Stimulated activated CD8-positive, alpha-beta memory T cell treated with anti-CD3 and anti-CD28 coated beads, Interleukin-4, amount 100 ng/mL, for 1 hour (primary cell): ENCODE results near the gene ENTPD3.
"Not testable (repeated sequence)": the region's sequence is repeated elsewhere in the genome, so short reads cannot be mapped to it uniquely, and the experiment has no call there.

Experiments
- DNase-seq, 2 donors: peaks; one replicate each; pipeline ENCODE4 v3.0.0-alpha.2; 2020; ENCODE audit warnings: low read depth in 2 of 2, low spot score in 1 of 2

ENTPD3 gene

DNA sequence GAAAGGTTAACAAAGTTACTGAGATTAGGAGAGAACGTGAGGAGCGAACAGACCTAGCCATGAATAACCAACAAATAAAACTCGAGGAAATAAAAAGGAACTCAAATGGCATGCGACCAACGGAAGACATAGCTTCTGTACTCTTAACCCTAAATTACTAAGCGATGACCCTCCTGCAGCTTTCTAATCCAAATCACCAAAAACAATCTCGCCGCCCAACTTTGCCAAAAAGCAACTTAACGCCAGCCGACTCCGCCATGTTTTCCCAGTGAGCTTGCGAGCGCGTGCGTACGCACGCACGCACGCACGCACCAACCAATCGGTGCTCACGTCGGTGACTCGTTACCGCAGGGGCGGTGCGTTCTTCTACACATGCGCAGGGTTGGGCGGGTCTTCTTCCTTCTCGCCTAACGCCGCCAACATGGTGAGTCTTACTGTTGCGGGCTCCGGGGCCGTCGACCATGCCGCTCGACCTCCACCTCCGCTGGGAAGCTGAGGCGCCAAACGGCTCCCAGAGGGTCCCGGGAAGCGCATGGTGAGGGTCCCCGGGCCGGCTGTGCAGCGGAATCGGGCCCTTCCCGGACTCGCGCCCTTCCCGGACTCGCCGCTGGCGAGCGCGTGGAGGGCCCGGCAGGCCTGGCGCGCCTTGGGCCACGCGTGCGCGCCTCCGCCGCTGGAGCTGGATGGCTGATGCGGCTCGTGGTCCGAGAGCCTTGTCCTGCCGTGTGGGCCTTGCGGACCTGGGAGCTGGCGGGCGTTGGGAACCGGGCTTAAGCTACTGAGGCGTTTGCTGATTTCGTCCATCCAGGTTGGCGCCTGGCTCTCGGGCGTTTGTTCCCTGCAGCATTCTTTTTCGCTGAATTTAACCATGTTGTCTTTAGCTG, 70.2 kb downstream of the ENTPD3 start, which contains the start of gene RPL14:
TSS of gene RPL14 (plus strand) at position 400 of the 884 bp plus-strand sequence. CDS start at position 533, 133 bp downstream.
- DNase-seq, result peak; percentile 84 to 92

DNA sequence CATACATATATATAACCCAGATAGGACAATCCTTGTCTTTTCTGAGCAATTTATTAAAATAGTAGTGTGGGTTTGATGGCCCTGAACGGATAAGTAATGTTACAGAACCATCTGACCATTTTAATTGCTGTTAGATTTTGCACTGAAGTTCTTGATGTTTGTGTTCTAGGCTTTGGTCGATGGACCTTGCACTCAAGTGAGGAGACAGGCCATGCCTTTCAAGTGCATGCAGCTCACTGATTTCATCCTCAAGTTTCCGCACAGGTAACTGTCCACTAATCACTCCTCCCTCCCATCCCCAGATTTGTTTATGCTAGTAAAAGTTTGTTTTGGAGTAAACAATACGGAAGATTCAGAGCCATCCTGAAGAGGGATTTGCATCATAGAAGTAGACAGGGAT, 71.5 kb downstream of the ENTPD3 start:
- no peak for DNase-seq

DNA sequence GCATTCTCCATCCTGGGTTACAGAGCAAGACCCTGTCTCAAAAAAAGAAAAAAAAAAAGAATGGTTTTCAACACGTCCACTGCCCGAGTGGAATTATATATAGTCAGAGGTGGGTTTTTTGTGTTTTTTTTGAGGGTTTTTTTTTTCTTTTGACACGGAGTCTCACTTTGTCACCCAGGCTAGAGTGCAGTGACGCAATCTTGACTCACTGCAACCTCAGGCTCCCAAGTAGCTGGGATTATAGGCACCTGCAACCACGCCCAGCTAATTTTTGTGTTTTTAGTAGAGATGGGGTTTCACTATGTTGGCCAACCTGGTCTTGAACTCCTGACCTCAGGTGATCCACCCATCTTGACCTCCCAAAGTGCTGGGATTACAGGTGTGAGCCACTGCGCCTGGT, 73.5 kb downstream of the ENTPD3 start:
- not testable (repeated sequence) for DNase-seq

- DNase-seq, result no peak
Observed at GRCh38 chr3:40461161-40461560, 74.2 kb downstream of the ENTPD3 start.

- DNase-seq, result not testable (repeated sequence)
Observed at GRCh38 chr3:40462838-40463237, 75.9 kb downstream of the ENTPD3 start.

DNA sequence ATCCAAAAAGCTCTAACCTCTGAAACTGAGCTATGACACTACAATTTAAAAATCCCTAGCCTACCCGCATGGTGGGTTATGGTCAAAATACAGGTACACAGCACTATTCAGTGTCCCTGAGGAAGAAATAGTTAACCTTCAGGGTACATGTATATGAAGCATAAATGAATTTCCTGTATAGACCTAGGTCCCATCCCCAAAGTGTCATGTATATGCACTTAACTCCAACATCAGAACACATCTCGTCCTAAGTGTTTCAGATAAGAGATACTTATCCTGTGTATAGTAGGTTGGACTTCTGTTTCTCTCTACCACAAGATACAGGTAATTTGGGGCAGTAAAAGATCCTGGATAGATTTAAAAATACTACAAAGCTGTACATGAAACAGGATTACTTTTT, 76.6 kb downstream of the ENTPD3 start:
- DNase-seq, result no peak

DNA sequence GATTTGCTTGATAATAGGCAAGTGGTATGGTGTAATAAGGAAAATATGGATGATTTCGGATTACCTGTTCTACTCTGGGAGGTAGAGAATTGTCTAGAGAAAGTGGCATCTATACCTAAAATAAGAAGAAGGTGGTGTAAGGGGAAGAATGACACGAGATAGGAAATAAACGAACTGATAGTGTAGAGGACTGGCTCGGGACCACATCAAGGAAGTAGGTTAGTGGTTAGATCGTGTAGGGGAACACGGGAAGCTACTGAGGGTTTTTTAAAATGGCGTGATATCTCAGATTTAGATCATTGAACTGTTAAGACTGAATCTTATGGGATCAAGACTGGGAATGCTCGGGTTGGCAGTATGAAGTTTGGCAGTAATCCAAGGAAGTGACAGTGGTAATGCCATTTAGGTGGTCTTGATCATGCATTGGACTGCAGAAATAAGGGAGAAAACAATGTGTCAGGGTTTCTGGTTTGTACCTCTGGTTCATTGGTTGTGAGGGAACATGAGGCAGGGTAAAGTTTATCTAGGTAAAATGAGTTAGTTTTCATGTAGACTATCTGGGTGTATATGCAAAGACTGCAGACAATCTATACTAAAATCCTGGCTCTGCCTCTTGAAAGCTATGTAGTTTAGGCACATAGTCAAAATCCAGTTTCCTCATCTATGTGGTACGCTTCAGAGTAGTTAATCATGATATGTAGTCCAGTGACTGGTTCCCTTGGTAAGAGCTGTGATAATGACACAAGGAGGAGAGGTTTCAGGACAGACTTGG, 77.5 kb downstream of the ENTPD3 start:
- DNase-seq, result no peak

DNA sequence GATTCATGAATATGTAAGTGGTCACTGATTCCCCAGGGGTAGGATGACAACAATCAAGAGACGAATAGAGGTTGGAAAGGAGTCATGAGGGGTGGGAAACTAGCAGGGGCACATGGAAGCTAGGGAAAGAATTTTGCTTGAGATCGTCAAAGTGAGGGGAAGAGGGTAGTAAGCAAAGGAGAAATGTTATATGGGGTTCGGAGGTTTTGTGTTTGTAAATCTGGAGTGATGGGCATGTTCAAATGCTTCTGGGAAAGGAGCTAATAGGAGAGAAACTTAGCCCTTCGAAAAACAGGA, 78.1 kb downstream of the ENTPD3 start:
- no peak for DNase-seq

- DNase-seq, result no peak
Observed at GRCh38 chr3:40465456-40465855, 78.5 kb downstream of the ENTPD3 start.

DNA sequence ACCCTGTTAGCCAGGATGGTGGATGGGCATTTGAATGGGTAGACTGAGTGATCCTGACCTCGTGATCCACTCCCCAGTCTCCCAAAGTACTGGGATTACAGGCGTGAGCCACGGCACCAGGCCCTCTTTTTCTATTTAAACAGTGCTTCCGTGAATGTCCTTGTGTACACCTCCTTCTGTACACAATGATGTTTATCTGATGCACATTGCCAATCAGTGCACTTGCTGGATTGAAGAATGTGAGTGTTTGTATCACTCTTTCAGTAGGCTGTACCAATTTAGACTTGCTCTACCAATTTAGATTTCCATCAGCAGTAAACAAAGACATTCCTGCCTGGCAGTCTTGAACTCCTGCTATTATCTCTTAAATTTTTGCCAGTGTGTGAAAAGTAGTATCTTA, 81.0 kb downstream of the ENTPD3 start:
- no peak for DNase-seq

DNA sequence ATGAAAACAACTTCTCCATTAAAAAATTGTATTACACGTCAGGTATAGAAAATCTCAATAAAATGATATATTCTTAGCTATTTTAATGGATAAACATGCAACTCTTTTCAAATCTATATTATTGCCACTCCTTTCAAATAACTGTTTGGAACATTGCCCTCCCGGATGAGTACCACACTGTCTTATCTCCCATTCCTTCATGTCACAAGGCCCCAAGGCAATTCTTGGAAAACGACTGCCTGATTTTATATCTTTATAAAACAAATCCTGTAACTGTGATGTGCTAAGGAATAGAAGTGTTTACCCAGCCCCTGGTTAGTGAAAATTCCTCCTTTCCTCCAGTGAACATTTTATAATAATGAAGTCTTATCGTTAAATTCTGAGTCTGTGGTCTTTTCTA, 83.7 kb downstream of the ENTPD3 start:
- DNase-seq, result no peak

DNA sequence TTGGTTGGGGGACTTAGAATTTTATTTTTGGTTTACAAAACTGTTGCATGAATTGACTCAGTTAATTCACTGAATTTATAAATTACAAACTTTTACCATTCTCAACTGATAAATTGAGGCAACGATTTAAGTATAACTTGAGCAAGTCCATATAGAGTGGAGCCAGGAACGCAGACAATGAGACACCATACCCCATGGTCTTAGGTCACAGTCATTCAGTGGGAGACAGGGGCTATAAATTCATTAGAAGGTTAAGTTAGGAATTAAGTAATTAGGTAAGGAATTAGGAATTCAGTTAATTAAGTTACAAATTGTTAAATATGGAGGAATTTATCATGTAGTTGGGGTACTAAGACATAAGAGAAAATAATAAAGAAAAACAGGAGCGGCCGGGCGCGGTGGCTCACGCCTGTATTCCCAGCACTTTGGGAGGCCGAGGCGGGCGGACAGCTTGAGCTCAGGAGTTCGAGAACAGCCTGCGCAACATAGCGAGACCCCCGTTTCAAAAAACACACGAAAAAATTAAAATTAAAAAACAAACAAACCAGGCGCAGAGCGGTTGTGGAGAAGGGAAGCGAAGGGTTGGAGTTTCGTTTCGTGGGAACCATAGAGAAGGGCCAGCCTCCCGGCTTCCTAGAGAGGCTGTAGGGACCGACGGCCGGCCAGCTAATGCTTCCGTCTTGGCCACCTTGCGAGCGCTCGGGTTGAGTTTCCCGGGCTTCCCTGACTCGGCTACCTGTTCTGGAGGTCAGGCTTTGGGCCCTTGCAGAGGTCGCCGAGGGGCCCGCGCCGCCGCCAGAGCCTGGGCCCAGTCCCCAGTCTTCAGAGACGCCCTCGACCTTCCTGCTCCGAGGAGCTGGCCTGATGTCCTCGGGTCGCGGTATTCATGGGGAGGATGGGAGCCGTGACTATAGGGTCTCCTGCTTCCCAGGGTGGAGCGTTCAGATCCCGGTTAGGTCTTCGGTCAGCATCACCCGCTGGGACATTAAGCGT, 89.8 kb downstream of the ENTPD3 start, which contains the start of gene ZNF619:
TSS of gene ZNF619 (plus strand) at position 645 of the 993 bp plus-strand sequence. CDS start 858 bp downstream, outside the sequence.
- DNase-seq, result peak; percentile 14 to 27

- DNase-seq, result no peak
Observed at GRCh38 chr3:40477666-40478065, 90.7 kb downstream of the ENTPD3 start.
